ENCODE data around the gene ZFAND2A. TPM values are rescaled to one million over a fixed set of nuclear protein-coding genes. Genes with fewer than 3 reads are reported as not detected.
A peak's percentile ranks its signal among the peaks of the same experiment; 100 is the strongest.

The ZFAND2A gene
- total RNA-seq (2021): 14.5 to 16.1 TPM (median 15.3 TPM) in 3 replicates
- percentile 64 among the genes with signal in this experiment for Bru-seq, nascent RNA
- long read RNA-seq, experiment 1, transcript ZFAND2A-201 (5 exons, 860 nt): major isoform, 24 of 28 reads
- long read RNA-seq, experiment 1, partial matches to known transcripts: 2 of 28 reads
- long read RNA-seq, experiment 1, other reads (novel, unspliced or antisense): 1 of 28 reads
- long read RNA-seq, experiment 2, transcript ZFAND2A-201 (5 exons, 860 nt): major isoform, 13 of 16 reads
- long read RNA-seq, experiment 2, partial matches to known transcripts: 1 of 16 reads
- long read RNA-seq, experiment 2, other reads (novel, unspliced or antisense): 2 of 16 reads
- long read RNA-seq, experiment 3, transcript ZFAND2A-201 (5 exons, 860 nt): major isoform, 74 of 76 reads
- long read RNA-seq, experiment 3, partial matches to known transcripts: 0 of 76 reads
- long read RNA-seq, experiment 3, other reads (novel, unspliced or antisense): 1 of 76 reads

- ATAC-seq: peak; percentile 98
- TF ChIP-seq USF1 (CRISPR knock-in tag; IDR thresholded peaks at IDR 0.05) (peak; percentile 52; the same call in 1 of the 2 replicates), FOXK1 (CRISPR knock-in tag; IDR thresholded peaks at IDR 0.05) (peak; percentile 91), CREB1 (CRISPR knock-in tag; IDR thresholded peaks at IDR 0.05) (peak; percentile 93), AFF4 (CRISPR knock-in tag; IDR thresholded peaks at IDR 0.05; ENCODE audit: borderline replicate concordance) (no peak), TEAD1 (CRISPR knock-in tag; IDR thresholded peaks at IDR 0.05) (0 out of 2 replicates have a peak, but pooled peaks have one; percentile 36), MAX (CRISPR knock-in tag; IDR thresholded peaks at IDR 0.05) (peak; percentile 52; the same call in 1 of the 2 replicates), ESRRA (CRISPR knock-in tag; IDR thresholded peaks at IDR 0.05; ENCODE audit: borderline replicate concordance) (0 out of 2 replicates have a peak, but pooled peaks have one; percentile 20), SP1 (CRISPR knock-in tag; conservative IDR thresholded peaks at IDR 0.05) (peak; percentile 98), ATF1 (CRISPR knock-in tag; IDR thresholded peaks at IDR 0.05) (peak; percentile 89; the same call in 1 of the 2 replicates), NFYB (CRISPR knock-in tag; conservative IDR thresholded peaks at IDR 0.05; ENCODE audit: low read depth) (peak; percentile 96), FOXJ3 (CRISPR knock-in tag; IDR thresholded peaks at IDR 0.05; ENCODE audit: borderline replicate concordance) (no peak), ZNF423 (CRISPR knock-in tag; IDR thresholded peaks at IDR 0.05) (no peak), GABPB1 (CRISPR knock-in tag; IDR thresholded peaks at IDR 0.05) (peak; percentile 74), ETV6 (CRISPR knock-in tag; IDR thresholded peaks at IDR 0.05) (peak; percentile 19; the same call in 1 of the 2 replicates), CREM (CRISPR knock-in tag; IDR thresholded peaks at IDR 0.05) (peak; percentile 99)
- H3K36me3 Mint-ChIP-seq: peaks cover 15% of the 10 kb centered on the region; the same call in 1 of the 2 replicates
- H3K27me3 Mint-ChIP-seq (ENCODE audit: low read depth): no peaks in the 10 kb centered on the region
- peak within 1 kb of the TSS; percentile 72 for H3K27ac Mint-ChIP-seq
- peak; percentile 99 for DNase-seq (ENCODE audit: low spot score)
- ChIA-PET POLR2A (interaction anchor here (0.8 to 1.1 kb wide), 2 partner anchors 22 to 36 kb away, joined by 3 read pairs; a partner anchor contains a TSS), CTCF (interaction anchor here (0.8 to 1.5 kb wide), 8 partner anchors 10 to 314 kb away, joined by 3 to 7 read pairs (median 5); no protein-coding TSS in a partner anchor)
- peaks cover 14% of the 10 kb centered on the region for H3K4me1 Mint-ChIP-seq
- H3K9me3 Mint-ChIP-seq: no peaks in the 10 kb centered on the region
- H3K4me3 Mint-ChIP-seq: peak within 1 kb of the TSS; percentile 80
These were observed at the start of gene ZFAND2A for GRCh38 chr7:1159891-1160669. TSS of gene ZFAND2A (minus strand) at chr7:1160196. CDS start at chr7:1158212, 1,984 bp downstream.

- CTCF ChIA-PET: interaction anchor here (1.6 kb wide), 1 partner anchor 160 kb away, joined by 5 read pairs; no protein-coding TSS in a partner anchor
- Mint-ChIP-seq H3K9me3 (no peaks in the 10 kb centered on the region), H3K4me3 (no peak overlapping the region), H3K36me3 (no peaks in the 10 kb centered on the region), H3K27ac (no peak overlapping the region), H3K27me3 (ENCODE audit: low read depth) (peaks cover under 1% of the 10 kb centered on the region; the same call in 1 of the 2 replicates), H3K4me1 (no peaks in the 10 kb centered on the region)
- ATAC-seq: no peak
- DNase-seq (ENCODE audit: low spot score): no peak
- POLR2A ChIA-PET: no interaction called here
- no peak for TF ChIP-seq KAT7 (CRISPR knock-in tag; IDR thresholded peaks at IDR 0.05; ENCODE audit: borderline replicate concordance)
- TF ChIP-seq SP1 (CRISPR knock-in tag; conservative IDR thresholded peaks at IDR 0.05): no peak
- no peak for TF ChIP-seq NR1H2 (CRISPR knock-in tag; IDR thresholded peaks at IDR 0.05)
- no peak for TF ChIP-seq ARID4B (CRISPR knock-in tag; IDR thresholded peaks at IDR 0.05; ENCODE audit: borderline replicate concordance)
- TF ChIP-seq TP53 (CRISPR knock-in tag; IDR thresholded peaks at IDR 0.05): no peak
- no peak for TF ChIP-seq JAZF1 (CRISPR knock-in tag; IDR thresholded peaks at IDR 0.05)
These were observed 49.1 kb upstream of the ZFAND2A start for GRCh38 chr7:1209097-1209496.

Measured in WTC11 (cell line).